Large intestine (tissue), 3 donors: ENCODE data around the gene TRAPPC10. TPM values are rescaled to one million over a fixed set of nuclear protein-coding genes. Genes with fewer than 3 reads are reported as not detected.

Experiments used
- DNase-seq, 2 donors: peaks; one replicate each; pipeline versions ENCODE4 v3.0.0 to v3.0.0-alpha.2; 2013
- H3K27ac ChIP-seq: one replicate; pipeline ENCODE4 v1.5.1; 2013; ENCODE audit warnings: low read length
- H3K27me3 ChIP-seq: 2 replicates; pipeline ENCODE4 v1.6.1; 2013; ENCODE audit warnings: low read length; ENCODE audit not compliant: control insufficient read depth, insufficient read depth
- H3K36me3 ChIP-seq: 2 replicates; pipeline ENCODE4 v1.6.1; 2013; ENCODE audit warnings: low read length; ENCODE audit not compliant: control insufficient read depth, insufficient read depth
- H3K4me1 ChIP-seq: one replicate; pipeline ENCODE4 v1.6.1; 2013; ENCODE audit warnings: low read length; ENCODE audit not compliant: control insufficient read depth, insufficient read depth
- H3K4me3 ChIP-seq: one replicate; pipeline ENCODE4 v1.5.1; 2013; ENCODE audit warnings: low read length
- H3K9me3 ChIP-seq: one replicate; pipeline ENCODE4 v1.6.1; 2013; ENCODE audit warnings: mild to moderate bottlenecking, low read depth, low read length, moderate library complexity; ENCODE audit not compliant: control insufficient read depth
- WGBS: methylation state at CpG from one replicate; pipeline ENCODE4 v1.1.5; 2013; ENCODE audit warnings: low lambda C conversion rate; ENCODE audit not compliant: insufficient coverage; 5-methylcytosine and 5-hydroxymethylcytosine counted together
- polyA plus RNA-seq: library from polyadenylated mRNA; unstranded; fragments of 120-200 nt; gene quantifications from one replicate; pipeline ENCODE4 v1.2.1, GENCODE V29; 2013

TRAPPC10 gene
- polyA plus RNA-seq, 1 donor: 36.6 TPM

- H3K4me3 ChIP-seq: no peak overlapping the region
- peaks cover 5% of the 10 kb centered on the region for H3K36me3 ChIP-seq
- 100% methylated on average over 1 of the region's 9 CpGs for WGBS
- H3K4me1 ChIP-seq: peaks cover 10% of the 10 kb centered on the region
- no peak for DNase-seq
- no peak overlapping the region for H3K27ac ChIP-seq
- no peaks in the 10 kb centered on the region for H3K27me3 ChIP-seq
- H3K9me3 ChIP-seq: no peaks in the 10 kb centered on the region
Observed at GRCh38 chr21:44017601-44018000, 5.5 kb downstream of the TRAPPC10 start.

- no peak for DNase-seq
- peaks cover 5% of the 10 kb centered on the region for H3K36me3 ChIP-seq
- H3K27me3 ChIP-seq: no peaks in the 10 kb centered on the region
- H3K4me1 ChIP-seq: peaks cover 10% of the 10 kb centered on the region
- H3K27ac ChIP-seq: no peak overlapping the region
- no CpG with 5 or more reads among the region's 5 CpGs for WGBS
- H3K9me3 ChIP-seq: no peaks in the 10 kb centered on the region
- H3K4me3 ChIP-seq: no peak overlapping the region
Observed at GRCh38 chr21:44018127-44018526, 6.0 kb downstream of the TRAPPC10 start.

- H3K4me1 ChIP-seq: peaks cover 3% of the 10 kb centered on the region
- no peak overlapping the region for H3K4me3 ChIP-seq
- no peaks in the 10 kb centered on the region for H3K27me3 ChIP-seq
- no peak for DNase-seq
- peaks cover 5% of the 10 kb centered on the region for H3K36me3 ChIP-seq
- no peaks in the 10 kb centered on the region for H3K9me3 ChIP-seq
- H3K27ac ChIP-seq: no peak overlapping the region
- WGBS: 80% methylated on average over 2 of the region's 10 CpGs
Observed at GRCh38 chr21:44018813-44019567, 6.9 kb downstream of the TRAPPC10 start.

- no peaks in the 10 kb centered on the region for H3K9me3 ChIP-seq
- H3K4me3 ChIP-seq: no peak overlapping the region
- no peak for DNase-seq
- WGBS: no CpG with 5 or more reads among the region's 8 CpGs
- peaks cover 5% of the 10 kb centered on the region for H3K36me3 ChIP-seq
- H3K27me3 ChIP-seq: no peaks in the 10 kb centered on the region
- H3K4me1 ChIP-seq: peaks cover 3% of the 10 kb centered on the region
- H3K27ac ChIP-seq: no peak overlapping the region
Observed at GRCh38 chr21:44019568-44019958, 7.5 kb downstream of the TRAPPC10 start.

- WGBS: no CpG with 5 or more reads among the region's 4 CpGs
- Histone ChIP-seq H3K36me3 (peaks cover 5% of the 10 kb centered on the region), H3K27ac (no peak overlapping the region), H3K9me3 (no peaks in the 10 kb centered on the region), H3K4me1 (peaks cover 5% of the 10 kb centered on the region), H3K4me3 (no peak overlapping the region), H3K27me3 (no peaks in the 10 kb centered on the region)
- DNase-seq: no peak
Observed at GRCh38 chr21:44020551-44020950, 8.4 kb downstream of the TRAPPC10 start.

- H3K27ac ChIP-seq: no peak overlapping the region
- no peaks in the 10 kb centered on the region for H3K27me3 ChIP-seq
- peaks cover 5% of the 10 kb centered on the region for H3K4me1 ChIP-seq
- DNase-seq: no peak
- H3K36me3 ChIP-seq: peaks cover 5% of the 10 kb centered on the region
- no peak overlapping the region for H3K4me3 ChIP-seq
- no CpG with 5 or more reads among the region's 1 CpG for WGBS
- H3K9me3 ChIP-seq: no peaks in the 10 kb centered on the region
Observed at GRCh38 chr21:44021064-44021463, 9.0 kb downstream of the TRAPPC10 start.

GRCh38 chr21:44024257-44024656 lies 12.1 kb downstream of the TRAPPC10 start:
- Histone ChIP-seq H3K27me3 (no peaks in the 10 kb centered on the region), H3K36me3 (peaks cover 6% of the 10 kb centered on the region), H3K4me3 (no peak overlapping the region), H3K9me3 (no peaks in the 10 kb centered on the region), H3K4me1 (peaks cover 5% of the 10 kb centered on the region), H3K27ac (no peak overlapping the region)
- no peak for DNase-seq
- WGBS: no CpG with 5 or more reads among the region's 1 CpG

GRCh38 chr21:44024887-44025353 lies 12.8 kb downstream of the TRAPPC10 start:
- peak in 1 of 2 donors; percentile 28 for DNase-seq
- Histone ChIP-seq H3K4me3 (no peak overlapping the region), H3K36me3 (peaks cover 4% of the 10 kb centered on the region), H3K27ac (no peak overlapping the region), H3K27me3 (no peaks in the 10 kb centered on the region), H3K9me3 (no peaks in the 10 kb centered on the region), H3K4me1 (peaks cover 5% of the 10 kb centered on the region)
- no CpG with 5 or more reads among the region's 8 CpGs for WGBS

GRCh38 chr21:44027607-44028286 lies 15.6 kb downstream of the TRAPPC10 start:
- DNase-seq: no peak
- no peak overlapping the region for H3K4me3 ChIP-seq
- no peaks in the 10 kb centered on the region for H3K9me3 ChIP-seq
- WGBS: no CpG with 5 or more reads among the region's 8 CpGs
- peaks cover 6% of the 10 kb centered on the region for H3K36me3 ChIP-seq
- peaks cover 3% of the 10 kb centered on the region for H3K4me1 ChIP-seq
- no peak overlapping the region for H3K27ac ChIP-seq
- H3K27me3 ChIP-seq: no peaks in the 10 kb centered on the region

GRCh38 chr21:44028287-44028659 lies 16.2 kb downstream of the TRAPPC10 start:
- no CpG with 5 or more reads among the region's 6 CpGs for WGBS
- no peaks in the 10 kb centered on the region for H3K9me3 ChIP-seq
- no peak overlapping the region for H3K27ac ChIP-seq
- H3K4me1 ChIP-seq: peaks cover 3% of the 10 kb centered on the region
- no peak overlapping the region for H3K4me3 ChIP-seq
- H3K27me3 ChIP-seq: no peaks in the 10 kb centered on the region
- peaks cover 8% of the 10 kb centered on the region for H3K36me3 ChIP-seq
- DNase-seq: no peak
